Stimulated activated CD8-positive, alpha-beta memory T cell treated with anti-CD3 and anti-CD28 coated beads, Interleukin-15, amount 100 ng/mL, for 1 hour (primary cell): Measurements from ENCODE around the gene TMPO.
"Not testable (repeated sequence)": the region's sequence is repeated elsewhere in the genome, so short reads cannot be mapped to it uniquely, and the experiment has no call there.

Experiments used
- DNase-seq: peaks from one replicate; pipeline ENCODE4 v3.0.0-alpha.2; 2020; ENCODE audit warnings: low read depth

Gene TMPO

GRCh38 chr12:98511806-98512205, 3.6 kb upstream of the TMPO start:
- DNase-seq: not testable (repeated sequence)

- no peak for DNase-seq
Measured at GRCh38 chr12:98513379-98514322, 1.7 kb upstream of the TMPO start.

GRCh38 chr12:98514982-98515286, 456 bp upstream of the TMPO start:
- DNase-seq: no peak

- peak; percentile 57 for DNase-seq
Measured at GRCh38 chr12:98516111-98516873, 902 bp downstream of the TMPO start.

- DNase-seq: no peak
Measured at GRCh38 chr12:98519257-98519907, 4.0 kb downstream of the TMPO start.

GRCh38 chr12:98530068-98530467, 14.7 kb downstream of the TMPO start:
- DNase-seq: no peak

- no peak for DNase-seq
Measured at GRCh38 chr12:98532687-98533304, 17.4 kb downstream of the TMPO start.

- no peak for DNase-seq
Measured at GRCh38 chr12:98533723-98534251, 18.4 kb downstream of the TMPO start.

- no peak for DNase-seq
Measured at GRCh38 chr12:98538031-98538430, 22.6 kb downstream of the TMPO start.

GRCh38 chr12:98543701-98544100, 28.3 kb downstream of the TMPO start:
- no peak for DNase-seq

GRCh38 chr12:98544751-98545150, 29.4 kb downstream of the TMPO start:
- no peak for DNase-seq

GRCh38 chr12:98549371-98550110, 34.2 kb downstream of the TMPO start:
- DNase-seq: no peak

- DNase-seq: no peak
Measured at GRCh38 chr12:98551787-98552186, 36.4 kb downstream of the TMPO start.

GRCh38 chr12:98558097-98558496, 42.7 kb downstream of the TMPO start:
- DNase-seq: not testable (repeated sequence)

- no peak for DNase-seq
Measured at GRCh38 chr12:98559666-98560065, 44.3 kb downstream of the TMPO start.

GRCh38 chr12:98561846-98562245, 46.5 kb downstream of the TMPO start:
- no peak for DNase-seq

- no peak for DNase-seq
Measured at GRCh38 chr12:98572010-98572409, 56.6 kb downstream of the TMPO start.

GRCh38 chr12:98574110-98574509, 58.7 kb downstream of the TMPO start:
- no peak for DNase-seq

- DNase-seq: no peak
Measured at GRCh38 chr12:98575013-98575412, 59.6 kb downstream of the TMPO start.

- DNase-seq: not testable (repeated sequence)
Measured at GRCh38 chr12:98576795-98577194, 61.4 kb downstream of the TMPO start.

GRCh38 chr12:98578392-98578791, 63.0 kb downstream of the TMPO start:
- no peak for DNase-seq
